ENCODE data around the gene CDC42BPB. TPM values are rescaled to one million over a fixed set of nuclear protein-coding genes. Genes with fewer than 3 reads are reported as not detected.

CDC42BPB gene
- total RNA-seq, 1 experiment from 2014 or later = 84.4 TPM

DNA sequence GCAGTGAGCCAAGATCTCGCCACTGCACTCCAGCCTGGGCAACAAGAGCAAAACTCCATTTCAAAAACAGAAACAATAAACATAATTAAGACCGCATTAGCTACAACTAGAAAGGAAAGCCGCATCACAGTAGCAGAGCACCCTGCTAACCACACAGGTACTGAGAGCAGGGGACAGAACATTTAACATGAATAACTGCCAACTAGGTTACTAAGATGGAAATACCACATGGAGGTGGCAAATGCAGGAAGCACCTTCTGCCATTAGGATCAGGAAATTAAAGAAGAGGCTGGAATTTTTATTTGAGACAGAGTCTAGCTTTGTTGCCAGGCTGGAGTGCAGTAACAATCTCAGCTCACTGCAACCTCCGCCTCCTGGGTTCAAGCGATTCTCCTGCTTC is 41.9 kb downstream of the CDC42BPB start:
- Histone ChIP-seq H3K36me3 (ENCODE audit: control insufficient read depth, insufficient read depth, low read length) (no peaks in the 10 kb centered on the region), H3K4me1 (ENCODE audit: control insufficient read depth, insufficient read depth, low read length) (peaks cover 35% of the 10 kb centered on the region), H3K4me3 (ENCODE audit: low read depth in 2 of 2, low read length in 2 of 2) (no peak overlapping the region), H3K27ac (ENCODE audit: low read length) (peak overlapping the region; percentile 21; the same call in 1 of the 2 replicates), H3K27me3 (ENCODE audit: control insufficient read depth, insufficient read depth, low read length) (no peaks in the 10 kb centered on the region), H3K9me3 (ENCODE audit: control insufficient read depth, insufficient read depth, low read depth, low read length) (no peaks in the 10 kb centered on the region)
- ChIA-PET POLR2A (no interaction called here), CTCF (no interaction called here)
- intact Hi-C loops (cut with micrococcal nuclease; ENCODE audit: unreplicated experiment) = no loop called here
- no peak for ATAC-seq
- in situ Hi-C loops (cut with HindIII; ENCODE audit: low pct_unique_long_range_greater_than_20kb, low sequenced_read_pairs) = no loop called here
- no TSS peak for BruUV-seq (replicated peaks)
- TF ChIP-seq, protein P1, sequence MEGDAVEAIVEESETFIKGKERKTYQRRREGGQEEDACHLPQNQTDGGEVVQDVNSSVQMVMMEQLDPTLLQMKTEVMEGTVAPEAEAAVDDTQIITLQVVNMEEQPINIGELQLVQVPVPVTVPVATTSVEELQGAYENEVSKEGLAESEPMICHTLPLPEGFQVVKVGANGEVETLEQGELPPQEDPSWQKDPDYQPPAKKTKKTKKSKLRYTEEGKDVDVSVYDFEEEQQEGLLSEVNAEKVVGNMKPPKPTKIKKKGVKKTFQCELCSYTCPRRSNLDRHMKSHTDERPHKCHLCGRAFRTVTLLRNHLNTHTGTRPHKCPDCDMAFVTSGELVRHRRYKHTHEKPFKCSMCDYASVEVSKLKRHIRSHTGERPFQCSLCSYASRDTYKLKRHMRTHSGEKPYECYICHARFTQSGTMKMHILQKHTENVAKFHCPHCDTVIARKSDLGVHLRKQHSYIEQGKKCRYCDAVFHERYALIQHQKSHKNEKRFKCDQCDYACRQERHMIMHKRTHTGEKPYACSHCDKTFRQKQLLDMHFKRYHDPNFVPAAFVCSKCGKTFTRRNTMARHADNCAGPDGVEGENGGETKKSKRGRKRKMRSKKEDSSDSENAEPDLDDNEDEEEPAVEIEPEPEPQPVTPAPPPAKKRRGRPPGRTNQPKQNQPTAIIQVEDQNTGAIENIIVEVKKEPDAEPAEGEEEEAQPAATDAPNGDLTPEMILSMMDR (IDR thresholded peaks at IDR 0.05) = no peak
- TF ChIP-seq POLR2AphosphoS5 (IDR thresholded peaks at IDR 0.05; ENCODE audit: low read depth, low read length) (no peak), TCF7L2 (IDR thresholded peaks at IDR 0.05; ENCODE audit: low read depth, low read length) (no peak), SIN3A (IDR thresholded peaks at IDR 0.05; ENCODE audit: borderline replicate concordance, insufficient read depth, low read depth, low read length) (no peak)
- TF ChIP-seq, protein P2, sequence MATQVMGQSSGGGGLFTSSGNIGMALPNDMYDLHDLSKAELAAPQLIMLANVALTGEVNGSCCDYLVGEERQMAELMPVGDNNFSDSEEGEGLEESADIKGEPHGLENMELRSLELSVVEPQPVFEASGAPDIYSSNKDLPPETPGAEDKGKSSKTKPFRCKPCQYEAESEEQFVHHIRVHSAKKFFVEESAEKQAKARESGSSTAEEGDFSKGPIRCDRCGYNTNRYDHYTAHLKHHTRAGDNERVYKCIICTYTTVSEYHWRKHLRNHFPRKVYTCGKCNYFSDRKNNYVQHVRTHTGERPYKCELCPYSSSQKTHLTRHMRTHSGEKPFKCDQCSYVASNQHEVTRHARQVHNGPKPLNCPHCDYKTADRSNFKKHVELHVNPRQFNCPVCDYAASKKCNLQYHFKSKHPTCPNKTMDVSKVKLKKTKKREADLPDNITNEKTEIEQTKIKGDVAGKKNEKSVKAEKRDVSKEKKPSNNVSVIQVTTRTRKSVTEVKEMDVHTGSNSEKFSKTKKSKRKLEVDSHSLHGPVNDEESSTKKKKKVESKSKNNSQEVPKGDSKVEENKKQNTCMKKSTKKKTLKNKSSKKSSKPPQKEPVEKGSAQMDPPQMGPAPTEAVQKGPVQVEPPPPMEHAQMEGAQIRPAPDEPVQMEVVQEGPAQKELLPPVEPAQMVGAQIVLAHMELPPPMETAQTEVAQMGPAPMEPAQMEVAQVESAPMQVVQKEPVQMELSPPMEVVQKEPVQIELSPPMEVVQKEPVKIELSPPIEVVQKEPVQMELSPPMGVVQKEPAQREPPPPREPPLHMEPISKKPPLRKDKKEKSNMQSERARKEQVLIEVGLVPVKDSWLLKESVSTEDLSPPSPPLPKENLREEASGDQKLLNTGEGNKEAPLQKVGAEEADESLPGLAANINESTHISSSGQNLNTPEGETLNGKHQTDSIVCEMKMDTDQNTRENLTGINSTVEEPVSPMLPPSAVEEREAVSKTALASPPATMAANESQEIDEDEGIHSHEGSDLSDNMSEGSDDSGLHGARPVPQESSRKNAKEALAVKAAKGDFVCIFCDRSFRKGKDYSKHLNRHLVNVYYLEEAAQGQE (IDR thresholded peaks at IDR 0.05; ENCODE audit: insufficient read depth in 1 of 2, low read depth in 2 of 2, low read length in 1 of 2) = no peak
- no peak for DNase-seq (ENCODE audit: low read depth, low spot score)

DNA sequence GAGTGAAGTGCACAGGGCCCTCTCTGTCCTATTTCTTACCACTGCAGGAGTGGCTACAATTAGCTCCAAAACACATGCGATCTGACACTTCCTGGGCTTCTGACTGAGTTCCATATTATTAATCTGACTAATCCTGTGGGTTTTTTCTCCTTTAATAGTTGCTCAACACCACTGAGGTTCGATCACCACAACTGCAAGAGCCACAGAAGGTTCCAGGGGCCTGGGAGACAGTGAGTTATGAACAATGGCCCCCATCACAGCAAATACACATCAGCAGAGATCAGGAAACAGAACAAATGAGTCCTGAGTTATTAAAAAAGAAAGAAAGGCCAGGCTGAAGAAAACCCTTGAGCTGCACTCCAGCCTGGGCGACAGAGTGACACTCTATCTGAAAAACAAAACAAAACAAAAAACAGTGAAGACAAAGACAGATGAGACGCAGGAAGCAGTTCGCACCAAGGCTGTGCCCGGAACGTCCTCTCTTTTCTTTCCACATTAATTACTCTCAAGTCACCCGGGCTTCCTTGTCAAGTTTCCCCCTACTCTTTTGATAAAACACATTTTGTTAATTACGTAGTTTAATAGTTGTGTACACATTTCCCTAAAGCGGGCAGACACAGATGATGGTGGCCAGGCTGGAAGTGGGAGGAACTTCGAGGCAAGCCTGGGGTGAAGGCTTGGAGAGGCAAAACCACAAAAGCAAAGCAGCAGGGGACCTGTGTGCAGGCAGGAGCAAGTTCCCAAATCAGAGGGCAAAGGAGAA is 42.7 kb downstream of the CDC42BPB start:
- Histone ChIP-seq H3K27me3 (ENCODE audit: control insufficient read depth, insufficient read depth, low read length) (no peaks in the 10 kb centered on the region), H3K9me3 (ENCODE audit: control insufficient read depth, insufficient read depth, low read depth, low read length) (no peaks in the 10 kb centered on the region), H3K27ac (ENCODE audit: low read length) (peak overlapping the region; percentile 66; the same call in 1 of the 2 replicates), H3K36me3 (ENCODE audit: control insufficient read depth, insufficient read depth, low read length) (no peaks in the 10 kb centered on the region), H3K4me1 (ENCODE audit: control insufficient read depth, insufficient read depth, low read length) (peaks cover 43% of the 10 kb centered on the region), H3K4me3 (ENCODE audit: low read depth in 2 of 2, low read length in 2 of 2) (no peak overlapping the region)
- in situ Hi-C loops (cut with HindIII; ENCODE audit: low pct_unique_long_range_greater_than_20kb, low sequenced_read_pairs) (no loop called here), intact Hi-C loops (cut with micrococcal nuclease; ENCODE audit: unreplicated experiment) (no loop called here)
- CTCF ChIA-PET = no interaction called here
- ATAC-seq = no peak
- no peak for TF ChIP-seq TCF7L2 (IDR thresholded peaks at IDR 0.05; ENCODE audit: low read depth, low read length)
- TF ChIP-seq POLR2AphosphoS5 (IDR thresholded peaks at IDR 0.05; ENCODE audit: low read depth, low read length) = no peak
- POLR2A ChIA-PET = no interaction called here
- no peak for DNase-seq (ENCODE audit: low read depth, low spot score)
- no TSS peak for BruUV-seq (replicated peaks)

DNA sequence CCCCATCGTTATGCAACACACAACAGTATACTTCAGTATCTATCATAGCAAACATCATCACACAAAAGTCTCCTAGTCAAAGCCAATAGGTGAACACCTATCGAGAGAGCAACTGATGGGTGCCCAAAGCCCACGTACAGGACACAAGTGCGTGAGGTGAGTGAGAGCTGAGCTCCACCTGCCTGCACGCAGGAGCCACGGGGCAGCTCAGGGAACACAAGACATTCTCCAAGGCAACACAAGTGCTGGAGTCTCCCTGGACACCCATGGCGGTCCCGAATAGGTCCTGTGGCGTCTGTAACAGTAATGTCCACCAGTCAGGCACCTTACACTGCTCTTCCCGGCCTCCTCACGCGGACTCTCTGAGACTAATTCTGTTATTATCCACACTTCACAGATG is 44.3 kb downstream of the CDC42BPB start:
- TF ChIP-seq, protein P1 (IDR thresholded peaks at IDR 0.05) = no peak
- TF ChIP-seq TCF7L2 (IDR thresholded peaks at IDR 0.05; ENCODE audit: low read depth, low read length) (no peak), SIN3A (IDR thresholded peaks at IDR 0.05; ENCODE audit: borderline replicate concordance, insufficient read depth, low read depth, low read length) (no peak), POLR2AphosphoS5 (IDR thresholded peaks at IDR 0.05; ENCODE audit: low read depth, low read length) (no peak)
- TF ChIP-seq, protein P2 (IDR thresholded peaks at IDR 0.05; ENCODE audit: insufficient read depth in 1 of 2, low read depth in 2 of 2, low read length in 1 of 2) = no peak
- H3K27ac ChIP-seq (ENCODE audit: low read length) = no peak overlapping the region
- DNase-seq (ENCODE audit: low read depth, low spot score) (no peak), ATAC-seq (no peak)
- H3K36me3 ChIP-seq (ENCODE audit: control insufficient read depth, insufficient read depth, low read length) = 0 out of 2 replicates have a peak, but pooled peaks cover 2% of the 10 kb centered on the region
- H3K4me3 ChIP-seq (ENCODE audit: low read depth in 2 of 2, low read length in 2 of 2) = no peak overlapping the region
- H3K9me3 ChIP-seq (ENCODE audit: control insufficient read depth, insufficient read depth, low read depth, low read length) = no peaks in the 10 kb centered on the region
- ChIA-PET POLR2A (no interaction called here), CTCF (no interaction called here)
- peaks cover 43% of the 10 kb centered on the region for H3K4me1 ChIP-seq (ENCODE audit: control insufficient read depth, insufficient read depth, low read length)
- in situ Hi-C loops (cut with HindIII; ENCODE audit: low pct_unique_long_range_greater_than_20kb, low sequenced_read_pairs) = no loop called here
- intact Hi-C loops (cut with micrococcal nuclease; ENCODE audit: unreplicated experiment) = no loop called here
- no peaks in the 10 kb centered on the region for H3K27me3 ChIP-seq (ENCODE audit: control insufficient read depth, insufficient read depth, low read length)
- BruUV-seq (replicated peaks) = no TSS peak

All from Panc1 (cell line).